GM21576 (cell line): Measurements from ENCODE around the gene NSFL1C.
"Not testable (repeated sequence)": the region's sequence is repeated elsewhere in the genome, so short reads cannot be mapped to it uniquely, and the experiment has no call there.

Experiments used
- ATAC-seq: cut with Tn5 transposase; IDR thresholded peaks from one replicate; pipeline ENCODE4 v1.9.1; 2021; ENCODE audit warnings: mild to moderate bottlenecking, moderate library complexity; ENCODE audit not compliant: unreplicated experiment

The NSFL1C gene

GRCh38 chr20:1466211-1467081 lies at the start of gene NSFL1C:
Gene NSFL1C, minus strand, starts transcription at chr20:1466849. Its CDS starts 25 bp downstream, at chr20:1466824.
- ATAC-seq, result peak; percentile 82

GRCh38 chr20:1513801-1514200 lies 47.2 kb upstream of the NSFL1C start:
- ATAC-seq, result no peak

DNA sequence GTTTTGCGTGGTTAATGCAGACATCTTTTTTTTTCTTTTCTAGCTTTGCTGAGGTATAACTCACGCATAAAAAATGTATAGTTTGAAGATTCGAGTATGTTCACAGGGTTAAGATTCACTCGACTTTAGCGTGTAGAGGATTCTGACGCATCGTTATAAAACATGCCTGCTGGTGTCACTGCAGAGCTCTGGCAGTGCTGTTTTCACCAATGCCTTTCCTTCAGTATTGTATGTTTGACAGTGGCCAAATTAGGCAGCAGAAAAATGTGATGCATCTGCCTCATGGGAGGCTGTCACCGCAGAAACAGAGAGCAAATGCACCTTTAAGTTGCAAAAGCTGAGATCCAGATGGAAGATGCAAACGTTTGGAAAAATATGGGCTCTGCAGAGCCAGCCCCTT lies 42.6 kb upstream of the NSFL1C start:
- no peak for ATAC-seq

GRCh38 chr20:1508574-1508973 lies 41.9 kb upstream of the NSFL1C start:
- ATAC-seq, result no peak

DNA sequence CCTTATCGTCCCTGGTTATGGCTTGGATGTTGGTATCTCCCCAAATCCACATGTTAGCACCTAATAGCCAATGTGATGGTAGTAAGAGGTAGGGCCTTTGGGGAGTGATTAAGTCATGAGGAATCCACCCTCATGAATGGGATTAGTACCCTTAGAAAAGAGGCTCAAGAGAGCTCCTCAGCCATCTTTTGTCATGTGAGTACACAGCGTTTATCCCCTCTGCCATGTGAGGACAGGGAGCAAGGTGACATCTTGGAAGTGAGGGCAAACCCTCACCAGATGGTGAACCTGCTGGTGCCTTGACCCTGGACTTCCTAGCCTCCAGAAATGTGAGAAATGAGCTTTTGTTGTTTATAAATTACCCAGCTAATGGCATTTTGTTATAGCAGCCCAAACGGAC lies 40.6 kb upstream of the NSFL1C start:
- no peak for ATAC-seq

DNA sequence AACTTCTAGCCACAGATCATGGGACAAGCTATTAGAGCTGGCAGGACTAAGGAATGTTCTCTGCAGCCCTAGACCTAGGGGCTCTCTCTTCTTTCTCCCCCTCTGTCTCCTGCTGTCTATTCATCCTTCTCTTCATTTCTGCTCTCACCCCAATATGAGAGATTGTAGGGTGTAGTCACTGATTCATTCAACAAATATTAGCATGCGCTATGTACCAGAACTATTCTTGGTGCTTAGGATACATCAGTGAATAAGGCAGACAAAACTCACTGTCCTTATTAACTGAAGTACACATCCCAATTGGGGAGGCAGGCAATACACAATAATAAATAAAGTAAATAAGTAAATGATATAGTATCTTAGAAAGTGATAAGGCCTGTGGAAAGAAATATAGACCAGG lies 39.2 kb upstream of the NSFL1C start:
- no peak for ATAC-seq

GRCh38 chr20:1505361-1505760 lies 38.7 kb upstream of the NSFL1C start:
- ATAC-seq, result no peak

GRCh38 chr20:1503564-1504227 lies 37.0 kb upstream of the NSFL1C start:
- ATAC-seq, result peak; percentile 94

- ATAC-seq, result no peak
Measured at GRCh38 chr20:1500496-1500895, 33.8 kb upstream of the NSFL1C start.

DNA sequence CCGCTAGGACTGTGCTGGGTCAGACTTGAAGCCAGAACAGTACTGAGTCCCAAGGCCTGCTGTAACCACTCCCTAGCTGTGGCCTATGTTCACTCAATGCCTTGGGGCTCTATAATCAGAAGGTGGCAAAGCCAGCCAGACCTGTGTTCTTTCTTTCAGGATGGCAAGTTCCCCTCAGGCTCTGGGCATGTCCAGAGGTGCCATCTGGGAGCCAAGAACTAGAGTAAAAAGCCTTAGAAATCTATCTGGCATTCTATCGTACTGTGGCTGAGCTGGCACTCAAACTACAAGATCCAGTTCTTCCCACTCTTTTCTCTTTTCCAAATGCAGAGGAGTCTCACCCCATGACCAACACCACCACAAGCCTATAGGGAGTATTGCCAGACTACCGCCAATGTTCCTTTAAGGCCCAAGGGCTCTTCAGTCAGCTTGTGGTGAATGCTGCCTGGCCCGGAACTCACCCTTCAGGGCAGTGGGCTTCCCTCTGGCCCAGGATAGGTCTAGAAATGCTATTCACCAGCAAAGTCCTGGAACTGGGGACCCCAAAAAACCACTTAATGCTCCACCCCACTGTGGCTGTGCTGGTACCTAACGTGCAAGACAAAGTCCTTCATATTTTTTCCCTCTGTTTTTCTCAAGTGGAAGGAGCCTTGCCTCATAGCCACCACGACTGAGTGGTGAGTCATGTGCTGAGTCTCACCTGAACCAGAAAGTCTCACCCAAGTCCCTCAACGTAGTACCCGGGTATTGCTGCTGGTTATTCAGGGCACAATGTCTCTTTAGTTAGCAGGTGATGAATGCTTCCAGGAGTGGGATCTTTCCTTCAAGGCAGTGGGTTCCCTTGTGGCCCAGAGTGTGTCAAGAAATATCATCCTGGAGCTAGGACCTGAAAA lies 33.1 kb upstream of the NSFL1C start:
- no peak for ATAC-seq

GRCh38 chr20:1497371-1497770 lies 30.7 kb upstream of the NSFL1C start:
- ATAC-seq, result not testable (repeated sequence)

DNA sequence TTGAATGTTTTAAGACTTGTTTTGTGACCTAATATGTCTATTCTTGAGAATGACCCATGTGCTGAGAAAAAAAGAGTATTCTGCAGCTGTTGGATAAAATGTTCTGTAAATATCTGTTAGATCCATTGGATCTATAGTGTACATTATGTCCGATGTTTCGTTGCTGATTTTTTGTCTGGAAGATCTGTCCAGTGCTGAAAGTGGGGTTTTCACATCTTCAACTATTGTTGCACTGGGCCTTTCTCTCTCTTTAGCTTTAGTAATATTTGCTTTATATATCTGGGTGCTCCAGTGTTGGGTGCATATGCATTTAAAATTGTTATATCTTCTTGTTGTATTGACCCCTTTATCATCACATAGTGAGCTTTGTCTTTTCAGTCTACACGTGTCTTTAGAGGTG lies 30.3 kb upstream of the NSFL1C start:
- no peak for ATAC-seq

DNA sequence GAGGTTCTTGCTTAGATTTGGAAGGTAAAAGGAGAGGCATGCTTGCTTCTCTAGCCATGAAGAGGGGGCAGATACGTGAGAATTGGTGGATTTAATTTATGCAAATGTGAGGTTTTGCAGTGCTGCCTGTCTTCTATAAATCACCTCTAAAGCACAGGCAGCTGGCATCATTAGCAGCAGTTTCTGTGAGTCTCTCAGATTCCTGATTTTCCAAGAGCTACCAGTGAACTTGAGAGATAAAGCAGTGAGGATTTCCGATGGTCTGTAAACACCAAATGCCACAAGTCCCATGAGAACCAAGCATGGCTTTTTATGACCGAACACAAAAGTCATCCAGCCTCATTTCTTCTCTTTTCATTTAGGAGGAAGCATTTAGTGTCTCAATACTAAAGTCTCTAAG lies 27.8 kb upstream of the NSFL1C start:
- no peak for ATAC-seq

GRCh38 chr20:1493536-1493935 lies 26.9 kb upstream of the NSFL1C start:
- no peak for ATAC-seq

DNA sequence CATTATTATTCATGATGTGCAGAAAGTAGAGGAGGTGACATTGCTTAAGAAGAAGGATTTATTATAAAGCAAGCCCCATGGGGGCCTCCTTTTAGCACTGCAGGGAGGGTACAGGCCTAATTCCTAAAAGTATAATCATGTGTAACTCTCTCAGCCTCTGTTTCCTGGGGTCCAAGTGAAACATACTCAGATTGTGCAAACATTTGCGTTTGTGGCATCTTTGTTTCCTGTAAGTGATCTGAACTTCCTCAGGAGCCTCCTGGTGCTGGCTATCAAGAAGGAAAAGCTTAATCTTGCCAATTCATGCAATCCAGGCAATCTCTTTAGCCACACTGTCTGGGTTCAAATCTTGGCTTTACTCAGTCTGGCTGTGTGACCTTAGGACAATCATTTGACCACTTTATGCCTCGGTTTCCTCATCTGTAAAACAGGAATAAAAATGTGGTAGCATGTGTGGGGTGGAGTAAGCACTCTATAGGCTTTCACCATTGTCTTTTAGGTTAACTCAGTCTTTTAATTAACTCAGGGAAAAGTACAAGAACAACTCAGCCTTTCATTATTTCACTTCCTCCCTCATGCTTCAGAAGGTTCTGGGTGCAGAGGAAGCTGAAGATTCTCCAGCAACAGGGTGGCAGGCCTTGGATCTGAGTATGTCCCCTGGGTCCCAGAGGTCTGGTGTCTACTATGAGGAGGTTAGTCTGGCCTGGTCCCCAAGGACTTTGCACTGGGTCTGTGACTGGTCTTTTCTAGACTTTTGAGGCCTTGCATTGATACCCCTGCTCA lies 25.4 kb upstream of the NSFL1C start:
- no peak for ATAC-seq

DNA sequence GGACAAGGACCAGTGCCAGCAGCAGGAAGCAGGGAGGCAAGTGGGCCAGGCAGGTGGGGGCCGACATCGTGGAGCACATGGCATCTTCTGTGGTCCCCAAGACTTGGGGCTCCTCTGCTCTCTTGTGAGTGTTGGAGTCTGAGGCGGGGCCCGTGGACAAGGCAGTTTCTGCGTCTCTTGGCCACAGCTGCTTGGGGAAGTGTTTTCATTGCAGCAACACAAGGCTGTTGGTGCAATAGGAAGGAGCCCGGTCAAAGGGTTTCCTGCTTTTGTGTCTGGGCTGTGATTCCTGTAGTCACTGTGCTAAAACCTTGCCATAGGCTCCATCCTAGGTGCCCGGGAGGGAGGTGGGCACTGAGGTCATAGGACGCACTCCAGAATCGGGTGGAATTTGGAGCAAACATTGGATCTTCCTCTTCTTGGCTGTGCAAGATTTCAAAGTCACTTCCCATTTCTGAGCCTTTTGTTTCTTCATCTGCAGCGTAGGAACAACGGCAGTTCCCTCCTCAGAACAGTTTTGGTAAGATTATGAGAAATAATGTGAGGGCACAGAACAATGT lies 24.7 kb upstream of the NSFL1C start, which contains the start of gene SIRPB2:
SIRPB2 (minus strand) TSS at position 140 of the 560 bp plus-strand sequence; CDS start at position 79, 61 bp downstream.
- no peak for ATAC-seq

DNA sequence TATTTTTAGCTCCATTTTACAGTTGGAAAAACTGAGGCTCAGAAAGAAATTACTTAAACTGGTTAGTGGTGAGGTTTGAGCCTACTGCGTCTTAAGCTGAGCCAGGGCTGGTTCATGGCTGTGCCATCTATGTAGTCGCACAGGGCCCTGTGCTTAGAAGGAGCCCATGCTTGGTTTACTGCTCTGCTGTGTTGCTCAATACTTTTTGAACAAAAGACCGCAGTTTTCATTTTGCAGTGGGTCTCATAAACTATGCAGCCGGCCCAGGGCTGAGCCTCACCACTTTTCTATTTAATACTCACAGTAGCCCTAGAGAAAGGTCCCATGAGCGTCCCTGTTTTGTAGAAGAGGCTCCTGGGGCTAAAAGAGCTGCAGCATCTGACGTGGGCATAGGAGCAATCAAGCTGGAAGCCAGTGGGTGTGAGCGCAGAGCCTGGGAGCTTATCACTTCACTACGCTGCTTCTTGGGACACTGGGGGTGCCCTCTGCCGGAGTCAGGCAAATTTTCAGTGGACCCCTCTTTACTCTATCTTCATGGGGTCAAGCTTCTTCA lies 24.1 kb upstream of the NSFL1C start:
- ATAC-seq, result no peak

- ATAC-seq, result no peak
Measured at GRCh38 chr20:1489764-1490436, 23.3 kb upstream of the NSFL1C start.

- ATAC-seq, result no peak
Measured at GRCh38 chr20:1489325-1489724, 22.7 kb upstream of the NSFL1C start.
